PC-3 (cell line): ENCODE data around the gene ZNF423. TPM values are rescaled to one million over a fixed set of nuclear protein-coding genes. Genes with fewer than 3 reads are reported as not detected.

ENCODE experiments used
- ATAC-seq: fragments of 200-7000 bp; cut with Tn5 transposase; 2 replicates; pipeline ENCODE4 v1.9.1; 2020; ENCODE audit warnings: mild to moderate bottlenecking, moderate library complexity
- BruUV-seq: library from RNA; stranded (reverse); fragments of 400-500 nt; replicated peaks from 2 replicates; lab custom pipeline; 2021; lab: Mats Ljungman, UMichigan
- CTCF ChIA-PET: fragments of 300-600 bp; sonication (Branson Sonifier 250); formaldehyde crosslinking; loops from one replicate; lab custom pipeline; 2022; ENCODE audit warnings: antibody characterized with exemption; lab: Charles Lee
- POLR2A ChIA-PET: fragments of 300-600 bp; sonication (Branson Sonifier 250); formaldehyde crosslinking; loops from one replicate; lab custom pipeline; 2022; ENCODE audit warnings: antibody characterized with exemption; ENCODE audit not compliant: unreplicated experiment; lab: Charles Lee
- DNase-seq: peaks from one replicate; pipeline ENCODE4 v3.0.0-alpha.2; 2015
- H2AFZ ChIP-seq: fragments of 300-600 bp; sonication (generic); 2 replicates; pipeline ENCODE4 v1.6.0; 2016; ENCODE audit warnings: antibody characterized with exemption, low read length
- H3F3A ChIP-seq: fragments of 300-600 bp; sonication (generic); one replicate; pipeline ENCODE4 v1.6.0; 2017; ENCODE audit warnings: antibody characterized with exemption, low read length, control low read depth, mild to moderate bottlenecking; ENCODE audit not compliant: unreplicated experiment
- H3K27ac ChIP-seq: fragments of 300-600 bp; sonication (generic); 2 replicates; pipeline ENCODE4 v1.5.1; 2016; ENCODE audit warnings: mild to moderate bottlenecking, low read length
- H3K27me3 ChIP-seq: fragments of 300-600 bp; sonication (generic); 2 replicates; pipeline ENCODE4 v1.6.1; 2016; ENCODE audit warnings: low read length, mixed read lengths
- H3K36me3 ChIP-seq: fragments of 300-600 bp; sonication (generic); 2 replicates; pipeline ENCODE4 v1.6.1; 2016; ENCODE audit warnings: low read depth, mixed run types, low read length, mixed read lengths
- H3K4me1 ChIP-seq: fragments of 300-600 bp; sonication (generic); 2 replicates; pipeline ENCODE4 v1.5.1; 2016; ENCODE audit warnings: low read length; ENCODE audit not compliant: insufficient read depth
- H3K4me2 ChIP-seq: fragments of 300-600 bp; sonication (generic); 2 replicates; pipeline ENCODE4 v1.6.0; 2016; ENCODE audit warnings: low read length
- H3K4me3 ChIP-seq: fragments of 300-600 bp; sonication (generic); 2 replicates; pipeline ENCODE4 v1.5.1; 2016; ENCODE audit warnings: mild to moderate bottlenecking, low read length, mixed read lengths
- H3K79me2 ChIP-seq: fragments of 300-600 bp; sonication (generic); 2 replicates; pipeline ENCODE4 v1.6.1; 2017; ENCODE audit warnings: low read length, mixed read lengths
- H3K9ac ChIP-seq: fragments of 300-600 bp; sonication (generic); 2 replicates; pipeline ENCODE4 v1.6.0; 2016; ENCODE audit warnings: mild to moderate bottlenecking, low read length
- H3K9me2 ChIP-seq: fragments of 300-600 bp; sonication (generic); replicated peaks from 2 replicates; pipeline ENCODE4 v1.6.1; 2016; ENCODE audit warnings: mixed run types, low read length, mixed read lengths
- H3K9me3 ChIP-seq: fragments of 300-600 bp; sonication (generic); 2 replicates; pipeline ENCODE4 v1.6.1; 2016; ENCODE audit warnings: low read length, mixed read lengths
- H4K20me1 ChIP-seq: fragments of 300-600 bp; sonication (generic); 2 replicates; pipeline ENCODE4 v1.6.1; 2016; ENCODE audit warnings: low read length, mixed read lengths
- CTCF ChIP-seq: fragments of 300-600 bp; sonication (generic); conservative IDR thresholded peaks from 2 replicates; pipeline ENCODE4 v1.5.1; 2017; ENCODE audit warnings: antibody characterized with exemption, low read depth, mild to moderate bottlenecking, low read length
- EZH2 ChIP-seq: fragments of 300-600 bp; sonication (generic); IDR thresholded peaks from one replicate; pipeline ENCODE4 v1.6.1; 2017; ENCODE audit warnings: antibody characterized with exemption, mild to moderate bottlenecking, low read length; ENCODE audit not compliant: unreplicated experiment
- EZH2phosphoT487 ChIP-seq: fragments of 300-600 bp; sonication (generic); IDR thresholded peaks from 2 replicates; pipeline ENCODE4 v1.6.1; 2018; ENCODE audit warnings: mild to moderate bottlenecking, antibody characterized with exemption, low read length, borderline replicate concordance
- intact Hi-C: fragments of 100-400 bp; cut with micrococcal nuclease; formaldehyde crosslinking; loops from 2 replicates; pipeline ENCODE4 v1.9.0; 2023
- total RNA-seq: library from RNA; depleted of rRNA; stranded (reverse); fragments of >200 nt; gene quantifications from 2 replicates; pipeline ENCODE4 v1.2.3, GENCODE V29; 2014

Gene ZNF423
- total RNA-seq, 1 experiment from 2014 or later: not detected

DNA sequence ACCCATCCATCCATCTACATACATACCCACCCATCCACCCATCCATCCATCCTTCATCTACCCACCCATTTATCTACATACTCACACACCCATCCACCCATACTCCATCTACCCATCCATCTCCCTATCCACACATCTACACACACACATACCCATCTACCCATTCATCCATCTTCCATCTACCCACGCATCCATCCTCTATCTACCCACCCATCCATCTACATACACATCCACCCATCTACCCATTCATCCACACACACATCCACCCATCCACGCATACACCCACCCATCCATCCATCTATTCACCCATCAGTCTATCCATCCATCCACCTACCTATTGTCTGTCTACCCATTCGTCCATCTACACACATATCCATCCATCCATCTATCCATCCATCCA lies 227.8 kb downstream of the ZNF423 start:
- TF ChIP-seq EZH2 (no peak), EZH2phosphoT487 (no peak), CTCF (no peak)
- Histone ChIP-seq H3K4me2 (no peak overlapping the region), H3K27ac (no peak overlapping the region), H3K36me3 (no peaks in the 10 kb centered on the region), H3K9ac (no peak overlapping the region), H3K9me2 (no peaks in the 10 kb centered on the region), H4K20me1 (no peaks in the 10 kb centered on the region), H3K4me1 (no peaks in the 10 kb centered on the region), H3K79me2 (no peaks in the 10 kb centered on the region), H2AFZ (no peak overlapping the region), H3K4me3 (no peak overlapping the region), H3K9me3 (no peaks in the 10 kb centered on the region), H3F3A (no peaks in the 10 kb centered on the region), H3K27me3 (no peaks in the 10 kb centered on the region)
- ChIA-PET CTCF (no interaction called here), POLR2A (no interaction called here)
- no peak for ATAC-seq
- DNase-seq: no peak
- BruUV-seq: no TSS peak
- intact Hi-C loops: no loop called here

GRCh38 chr16:49625311-49626065 lies 230.4 kb downstream of the ZNF423 start:
- no peak for DNase-seq
- no peak for ATAC-seq
- H3K4me1 ChIP-seq: no peaks in the 10 kb centered on the region
- H3K36me3 ChIP-seq: no peaks in the 10 kb centered on the region
- H3K27ac ChIP-seq: no peak overlapping the region
- no peaks in the 10 kb centered on the region for H3K9me2 ChIP-seq
- BruUV-seq: no TSS peak
- H3K4me3 ChIP-seq: no peak overlapping the region
- POLR2A ChIA-PET: no interaction called here
- H4K20me1 ChIP-seq: no peaks in the 10 kb centered on the region
- intact Hi-C loops: no loop called here
- no peak overlapping the region for H3K4me2 ChIP-seq
- TF ChIP-seq EZH2: no peak
- TF ChIP-seq EZH2phosphoT487: no peak
- no peak for TF ChIP-seq CTCF
- H3K9me3 ChIP-seq: no peaks in the 10 kb centered on the region
- H3K9ac ChIP-seq: no peak overlapping the region
- no peaks in the 10 kb centered on the region for H3F3A ChIP-seq
- CTCF ChIA-PET: no interaction called here
- no peaks in the 10 kb centered on the region for H3K27me3 ChIP-seq
- no peaks in the 10 kb centered on the region for H3K79me2 ChIP-seq
- no peak overlapping the region for H2AFZ ChIP-seq

DNA sequence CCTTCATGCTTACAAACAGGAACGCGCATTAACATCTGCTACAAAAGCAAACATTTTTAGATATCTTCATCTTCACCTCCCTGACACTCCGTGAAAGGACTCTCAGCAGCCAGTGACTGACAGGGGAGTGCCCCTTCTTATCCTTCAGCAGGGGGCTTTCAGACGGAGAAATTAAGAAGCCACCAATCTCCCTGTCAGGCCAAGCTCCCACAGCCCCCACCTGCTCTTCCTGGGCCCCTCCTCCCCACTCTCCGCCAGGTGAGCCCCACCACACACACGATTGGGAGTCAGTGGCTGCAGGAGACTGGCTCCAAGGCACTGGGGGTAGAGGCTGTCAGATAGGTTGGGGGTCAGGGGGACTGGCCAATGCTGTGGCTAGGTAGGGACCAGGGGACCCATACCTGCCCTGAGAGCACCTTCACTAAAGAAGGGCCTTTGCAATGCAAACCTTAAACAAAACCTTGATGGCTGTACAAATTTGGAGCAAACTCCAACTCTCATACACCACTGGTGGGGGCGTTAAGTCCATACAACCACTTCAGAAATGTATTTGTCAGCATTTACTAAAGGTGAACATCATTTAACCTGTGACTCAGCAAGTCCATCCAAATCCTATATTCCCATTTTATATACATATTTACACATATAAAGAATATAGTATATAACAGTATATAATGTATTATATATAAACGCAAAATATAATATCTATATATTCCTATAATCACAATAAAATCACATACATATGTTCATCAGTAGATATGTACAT lies 232.2 kb downstream of the ZNF423 start:
- Histone ChIP-seq H3K36me3 (no peaks in the 10 kb centered on the region), H4K20me1 (no peaks in the 10 kb centered on the region), H3K4me1 (no peaks in the 10 kb centered on the region), H3K4me3 (no peak overlapping the region), H3K4me2 (no peak overlapping the region), H3K9me3 (no peaks in the 10 kb centered on the region), H3K27ac (no peak overlapping the region), H3F3A (no peaks in the 10 kb centered on the region), H3K9me2 (no peaks in the 10 kb centered on the region), H3K79me2 (no peaks in the 10 kb centered on the region), H3K27me3 (no peaks in the 10 kb centered on the region), H3K9ac (no peak overlapping the region), H2AFZ (no peak overlapping the region)
- TF ChIP-seq EZH2 (no peak), CTCF (no peak), EZH2phosphoT487 (no peak)
- POLR2A ChIA-PET: no interaction called here
- BruUV-seq: no TSS peak
- intact Hi-C loops: no loop called here
- CTCF ChIA-PET: no interaction called here
- ATAC-seq (no peak), DNase-seq (no peak)
